HAP-1 (cell line): ENCODE results near the gene SDK1.

Experiments used
- DNase-seq, 2 experiments: peaks; one replicate each; pipeline ENCODE4 v3.0.0-alpha.2; 2016 to 2020; ENCODE audit warnings: low spot score in 2 of 2
- H3K27me3 ChIP-seq: fragments of 250-450 bp; sonication (Bioruptor Pico); 2 replicates; pipeline ENCODE4 v1.5.1; 2020; ENCODE audit warnings: low read depth, mild to moderate bottlenecking, moderate library complexity
- H3K36me3 ChIP-seq: fragments of 250-450 bp; sonication (Bioruptor Pico); replicated peaks from 2 replicates; pipeline ENCODE4 v1.5.1; 2020; ENCODE audit warnings: mild to moderate bottlenecking
- H3K4me1 ChIP-seq: fragments of 250-450 bp; sonication (Bioruptor Pico); 2 replicates; pipeline ENCODE4 v1.5.1; 2020; ENCODE audit warnings: mild to moderate bottlenecking
- H3K4me3 ChIP-seq: fragments of 250-450 bp; sonication (Bioruptor Pico); 2 replicates; pipeline ENCODE4 v1.5.1; 2020; ENCODE audit warnings: mild to moderate bottlenecking, moderate library complexity
- H3K9me3 ChIP-seq: fragments of 250-450 bp; sonication (Bioruptor Pico); 2 replicates; pipeline ENCODE4 v1.5.1; 2020; ENCODE audit warnings: mild to moderate bottlenecking, moderate library complexity
- in situ Hi-C: fragments of 300-500 bp; cut with MboI; formaldehyde crosslinking; loops from 3 replicates; pipeline ENCODE4 v1.14.3; 2020; ENCODE audit warnings: low sequenced_read_pairs, inconsistent platforms, mixed read lengths

SDK1 gene

DNA sequence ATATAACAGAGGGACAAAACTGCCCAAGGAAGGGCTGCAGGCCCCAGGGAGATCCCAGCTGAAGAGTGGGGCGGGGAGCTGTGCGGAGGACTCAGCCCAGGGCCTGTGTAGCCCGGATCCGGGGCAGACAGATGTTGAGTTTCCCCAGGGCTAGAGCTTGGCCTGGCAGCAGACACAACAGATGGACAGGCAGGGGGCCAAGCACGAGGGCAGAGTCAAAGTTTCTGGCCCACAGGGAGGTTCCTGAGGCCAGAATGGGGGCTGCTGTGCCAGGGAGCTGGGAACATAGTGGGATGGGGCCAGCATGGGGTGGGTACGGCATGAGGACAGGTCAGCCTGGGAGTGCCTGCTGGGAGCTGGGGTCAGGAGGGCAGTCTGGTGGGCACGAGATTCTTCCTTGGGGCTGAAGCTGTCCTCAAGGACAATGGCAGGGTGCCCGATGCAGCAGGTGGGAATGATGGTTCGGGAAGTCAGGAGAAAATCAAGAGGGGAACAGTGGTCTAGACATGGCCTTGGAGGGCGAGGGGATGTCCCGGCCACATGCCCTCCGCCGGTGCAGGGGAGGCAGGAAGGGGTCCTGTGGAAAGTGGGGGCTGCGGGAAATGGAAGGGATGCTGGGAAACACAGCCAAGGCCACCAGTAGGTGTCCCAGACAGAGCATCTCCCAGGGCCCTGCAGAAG is 862.0 kb downstream of the SDK1 start:
- no peaks in the 10 kb centered on the region for H3K4me1 ChIP-seq
- no peaks in the 10 kb centered on the region for H3K27me3 ChIP-seq
- in situ Hi-C loops = no loop called here
- H3K4me3 ChIP-seq = no peak overlapping the region
- no peaks in the 10 kb centered on the region for H3K9me3 ChIP-seq
- H3K36me3 ChIP-seq = no peaks in the 10 kb centered on the region
- DNase-seq = no peak

DNA sequence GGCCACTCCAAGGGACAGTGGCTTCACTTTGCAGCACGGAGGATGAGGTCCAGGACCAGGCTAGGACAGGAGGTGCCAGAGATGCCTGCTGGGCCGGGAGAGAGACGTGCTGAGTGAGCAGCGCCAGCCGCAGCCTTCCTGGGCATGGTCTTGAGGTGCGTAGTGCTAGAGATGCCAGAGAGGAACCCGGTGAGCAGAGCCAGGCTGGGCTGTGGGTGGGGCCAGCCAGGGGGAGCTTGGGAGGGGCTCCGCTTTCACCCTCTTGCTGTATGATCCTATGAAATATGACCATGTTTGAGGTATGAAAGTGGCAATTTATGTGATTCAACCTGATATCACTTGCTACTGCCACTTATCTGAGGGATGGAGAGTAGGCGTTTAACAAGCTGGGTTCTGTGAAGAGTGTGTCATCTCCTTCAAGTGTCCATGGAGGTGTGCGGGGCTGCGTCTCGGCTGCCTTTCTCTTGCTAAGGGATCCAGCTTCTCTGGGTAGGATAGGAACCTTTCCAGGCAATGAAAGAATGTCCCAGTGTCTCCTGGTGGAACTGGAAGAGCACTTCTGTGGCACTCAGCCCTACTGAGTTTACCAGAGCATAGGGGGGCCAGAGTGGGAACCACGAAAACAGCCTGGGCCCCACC is 862.6 kb downstream of the SDK1 start:
- Histone ChIP-seq H3K4me3 (no peak overlapping the region), H3K36me3 (no peaks in the 10 kb centered on the region), H3K4me1 (no peaks in the 10 kb centered on the region), H3K9me3 (no peaks in the 10 kb centered on the region), H3K27me3 (no peaks in the 10 kb centered on the region)
- in situ Hi-C loops = no loop called here
- no peak for DNase-seq

DNA sequence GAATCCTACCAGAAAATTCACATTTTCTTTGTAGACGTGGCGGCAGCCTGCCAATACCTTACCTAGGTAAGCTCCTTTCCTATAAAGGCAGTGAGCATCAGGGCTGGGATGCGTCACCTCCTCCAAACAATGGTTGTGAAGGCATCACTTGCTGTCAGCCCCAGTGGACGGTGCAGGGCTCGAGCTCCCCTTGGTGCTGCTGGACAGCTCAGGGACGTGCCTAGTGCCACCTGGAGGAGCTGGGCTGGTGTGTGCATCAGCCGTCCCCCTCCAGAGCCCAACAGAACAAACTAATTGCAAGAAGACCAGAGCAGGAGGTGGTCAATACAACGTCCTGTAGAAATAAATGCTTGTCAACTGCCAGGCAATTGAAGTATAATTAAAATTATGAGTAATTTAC is 863.5 kb downstream of the SDK1 start:
- H3K27me3 ChIP-seq = no peaks in the 10 kb centered on the region
- no peak overlapping the region for H3K4me3 ChIP-seq
- no peaks in the 10 kb centered on the region for H3K36me3 ChIP-seq
- no peak for DNase-seq
- no peaks in the 10 kb centered on the region for H3K4me1 ChIP-seq
- no peaks in the 10 kb centered on the region for H3K9me3 ChIP-seq
- in situ Hi-C loops = no loop called here

GRCh38 chr7:4166340-4166739 is 865.3 kb downstream of the SDK1 start:
- Histone ChIP-seq H3K4me1 (no peaks in the 10 kb centered on the region), H3K4me3 (no peak overlapping the region), H3K36me3 (no peaks in the 10 kb centered on the region), H3K9me3 (no peaks in the 10 kb centered on the region), H3K27me3 (no peaks in the 10 kb centered on the region)
- no peak for DNase-seq
- in situ Hi-C loops = no loop called here

- H3K9me3 ChIP-seq = no peaks in the 10 kb centered on the region
- H3K4me3 ChIP-seq = no peak overlapping the region
- H3K36me3 ChIP-seq = no peaks in the 10 kb centered on the region
- DNase-seq = no peak
- H3K4me1 ChIP-seq = no peaks in the 10 kb centered on the region
- in situ Hi-C loops = no loop called here
- no peaks in the 10 kb centered on the region for H3K27me3 ChIP-seq
Measured at GRCh38 chr7:4166807-4167206, 865.8 kb downstream of the SDK1 start.

DNA sequence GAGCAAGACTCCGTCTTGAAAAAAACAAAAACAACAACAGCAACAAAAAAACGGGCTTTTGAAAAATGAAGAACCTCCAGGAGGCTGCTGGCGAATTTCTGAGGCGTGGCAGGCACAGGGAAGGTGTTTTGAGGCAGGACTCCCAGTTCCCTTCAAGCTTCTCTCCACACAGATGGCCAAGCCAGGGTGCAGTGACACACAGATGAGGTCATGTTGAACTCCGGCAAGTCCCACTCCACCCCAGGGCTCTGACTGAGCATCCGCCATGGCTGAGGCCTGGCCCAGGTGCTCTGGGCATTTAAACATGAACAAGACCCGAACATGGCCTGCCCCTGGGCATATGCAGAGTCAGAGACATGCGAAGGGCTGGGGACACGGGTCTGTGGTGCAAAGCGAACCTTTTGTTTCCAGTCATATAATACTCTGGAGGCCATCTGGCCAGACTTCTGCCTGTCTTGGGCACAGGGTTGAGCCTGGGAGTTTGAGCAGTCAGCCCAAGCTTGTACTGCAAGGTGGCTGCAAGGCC is 866.4 kb downstream of the SDK1 start:
- in situ Hi-C loops = no loop called here
- Histone ChIP-seq H3K4me1 (no peaks in the 10 kb centered on the region), H3K36me3 (no peaks in the 10 kb centered on the region), H3K4me3 (no peak overlapping the region), H3K9me3 (no peaks in the 10 kb centered on the region), H3K27me3 (no peaks in the 10 kb centered on the region)
- DNase-seq = no peak

- Histone ChIP-seq H3K9me3 (no peaks in the 10 kb centered on the region), H3K27me3 (no peaks in the 10 kb centered on the region), H3K4me1 (no peaks in the 10 kb centered on the region), H3K36me3 (no peaks in the 10 kb centered on the region), H3K4me3 (no peak overlapping the region)
- DNase-seq = no peak
- in situ Hi-C loops = no loop called here
Measured at GRCh38 chr7:4168041-4168440, 867.0 kb downstream of the SDK1 start.

DNA sequence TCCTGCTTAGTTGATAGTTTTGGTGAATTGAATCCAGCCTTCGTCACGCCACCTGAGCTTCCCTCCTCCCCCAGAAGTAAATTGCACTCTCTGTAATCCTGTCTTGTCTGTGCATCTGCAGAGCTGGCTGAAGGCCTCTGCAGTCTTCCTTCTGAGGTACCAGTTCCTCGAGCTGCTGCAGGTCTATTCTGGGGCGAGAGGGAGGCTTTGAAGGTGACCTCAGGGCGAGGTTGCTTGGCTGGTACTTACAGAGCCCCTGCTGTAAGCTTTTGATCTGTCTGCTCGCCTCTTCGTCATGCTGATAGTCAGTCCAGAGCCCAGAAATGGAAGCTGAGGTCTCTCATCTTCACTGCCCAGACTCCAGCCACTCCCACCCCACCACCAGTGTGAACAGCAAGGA is 867.5 kb downstream of the SDK1 start:
- in situ Hi-C loops = no loop called here
- Histone ChIP-seq H3K36me3 (no peaks in the 10 kb centered on the region), H3K4me3 (no peak overlapping the region), H3K27me3 (no peaks in the 10 kb centered on the region), H3K9me3 (no peaks in the 10 kb centered on the region), H3K4me1 (no peaks in the 10 kb centered on the region)
- DNase-seq = no peak

GRCh38 chr7:4169455-4169854 is 868.4 kb downstream of the SDK1 start:
- H3K9me3 ChIP-seq = no peaks in the 10 kb centered on the region
- DNase-seq = no peak
- H3K4me1 ChIP-seq = no peaks in the 10 kb centered on the region
- in situ Hi-C loops = no loop called here
- no peaks in the 10 kb centered on the region for H3K36me3 ChIP-seq
- no peaks in the 10 kb centered on the region for H3K27me3 ChIP-seq
- no peak overlapping the region for H3K4me3 ChIP-seq

DNA sequence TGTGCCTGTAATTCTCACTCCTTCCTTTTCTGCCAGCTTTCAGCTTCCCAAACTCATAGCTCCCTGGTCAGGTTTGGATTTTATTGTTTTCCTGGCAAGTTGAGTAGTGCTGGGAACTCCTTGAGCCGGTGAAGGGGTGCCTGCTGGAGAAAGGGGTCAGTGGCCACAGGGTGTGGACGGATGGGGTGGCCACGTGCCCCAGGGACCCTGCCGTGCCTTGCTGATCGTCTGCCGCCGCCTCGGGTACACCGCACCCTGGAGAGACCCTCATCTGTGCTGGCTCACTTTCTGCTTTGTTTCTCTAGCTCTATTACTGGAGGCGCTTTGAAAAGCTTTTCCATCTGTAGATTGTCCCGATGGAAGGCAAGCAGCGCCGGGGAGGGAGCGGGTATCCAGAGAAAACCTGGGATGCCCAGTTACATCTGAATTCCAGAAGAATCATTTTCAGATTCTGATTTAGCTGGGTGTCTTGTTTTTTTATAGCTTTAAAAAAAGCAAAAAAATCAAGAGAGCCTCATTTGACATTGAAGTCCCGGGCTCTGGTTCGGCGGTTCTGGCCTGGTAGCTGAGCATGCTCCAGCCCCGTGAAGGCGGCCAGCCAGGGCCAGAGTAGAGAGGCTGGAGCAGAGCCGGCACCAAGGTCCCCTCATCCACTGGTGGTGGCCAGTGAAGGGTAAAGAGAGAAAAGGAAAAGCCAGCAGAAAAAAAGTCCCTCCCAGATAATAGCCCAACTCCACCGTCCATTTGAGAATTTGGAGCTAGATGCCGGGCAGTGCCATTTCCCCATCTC is 870.1 kb downstream of the SDK1 start:
- in situ Hi-C loops = no loop called here
- Histone ChIP-seq H3K4me3 (no peak overlapping the region), H3K4me1 (no peaks in the 10 kb centered on the region), H3K27me3 (no peaks in the 10 kb centered on the region), H3K9me3 (no peaks in the 10 kb centered on the region), H3K36me3 (no peaks in the 10 kb centered on the region)
- no peak for DNase-seq

DNA sequence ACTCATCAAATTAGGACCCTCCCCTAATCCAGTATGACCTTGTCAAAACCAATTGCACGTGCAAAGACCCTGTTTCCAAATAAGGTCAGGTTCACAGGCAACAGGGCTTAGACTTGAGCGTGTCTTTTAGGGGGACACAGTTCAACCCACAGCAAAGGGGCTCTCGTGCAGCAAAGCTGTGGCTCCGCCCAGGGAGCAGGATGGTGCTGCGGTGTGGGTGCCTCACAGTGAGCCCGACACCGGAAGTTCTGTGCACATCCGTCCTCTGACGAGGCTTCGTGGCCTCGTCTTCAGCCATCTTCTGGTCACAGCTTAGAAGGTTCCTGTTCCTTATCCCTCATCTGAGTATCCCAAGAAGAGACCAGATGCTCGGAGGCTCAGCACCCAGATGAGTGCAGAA is 871.8 kb downstream of the SDK1 start:
- no peaks in the 10 kb centered on the region for H3K36me3 ChIP-seq
- in situ Hi-C loops = no loop called here
- no peaks in the 10 kb centered on the region for H3K9me3 ChIP-seq
- no peak for DNase-seq
- H3K4me1 ChIP-seq = no peaks in the 10 kb centered on the region
- H3K27me3 ChIP-seq = no peaks in the 10 kb centered on the region
- H3K4me3 ChIP-seq = no peak overlapping the region

DNA sequence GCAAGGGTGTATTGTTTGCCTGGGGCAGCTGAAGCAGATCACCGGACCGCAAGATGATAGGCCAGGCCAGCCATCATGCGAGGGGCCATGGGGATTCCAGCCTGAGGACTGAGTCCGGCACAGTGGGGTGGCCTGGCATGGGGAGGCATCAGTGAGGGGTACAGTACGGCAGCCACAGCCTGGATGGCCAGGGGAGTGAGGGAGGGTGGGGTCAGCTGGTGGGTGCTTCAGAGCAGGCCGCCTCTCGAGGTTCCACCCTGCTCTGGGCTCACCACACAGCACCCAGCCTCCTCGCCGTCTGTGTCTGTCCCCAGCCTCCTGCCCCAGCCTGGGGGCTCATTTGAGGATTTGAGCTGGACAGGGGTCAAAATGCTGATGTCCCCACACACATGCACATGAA is 872.6 kb downstream of the SDK1 start:
- Histone ChIP-seq H3K9me3 (no peaks in the 10 kb centered on the region), H3K27me3 (no peaks in the 10 kb centered on the region), H3K36me3 (no peaks in the 10 kb centered on the region), H3K4me3 (no peak overlapping the region), H3K4me1 (no peaks in the 10 kb centered on the region)
- in situ Hi-C loops = no loop called here
- DNase-seq = no peak

- H3K4me3 ChIP-seq = no peak overlapping the region
- in situ Hi-C loops = no loop called here
- H3K36me3 ChIP-seq = no peaks in the 10 kb centered on the region
- H3K9me3 ChIP-seq = no peaks in the 10 kb centered on the region
- DNase-seq = no peak
- H3K4me1 ChIP-seq = no peaks in the 10 kb centered on the region
- H3K27me3 ChIP-seq = no peaks in the 10 kb centered on the region
Measured at GRCh38 chr7:4174016-4174415, 873.0 kb downstream of the SDK1 start.

GRCh38 chr7:4174451-4174850 is 873.4 kb downstream of the SDK1 start:
- Histone ChIP-seq H3K9me3 (no peaks in the 10 kb centered on the region), H3K36me3 (no peaks in the 10 kb centered on the region), H3K4me3 (no peak overlapping the region), H3K27me3 (no peaks in the 10 kb centered on the region), H3K4me1 (no peaks in the 10 kb centered on the region)
- no peak for DNase-seq
- in situ Hi-C loops = no loop called here
